ENCODE results near the gene SLC29A2. TPM values are rescaled to one million over a fixed set of nuclear protein-coding genes. Genes with fewer than 3 reads are reported as not detected.

The SLC29A2 gene
- total RNA-seq, 4 donors from 2014 or later = 1.5 to 5.4 (median 2.4) TPM

GRCh38 chr11:66368484-66368883, 3.1 kb downstream of the SLC29A2 start:
- no peak overlapping the region for H3K4me3 ChIP-seq
- H3K4me1 ChIP-seq = peaks cover 0 to 21% (median 7%) of the 10 kb centered on the region in 4 donors
- 81 to 88% methylated on average over 6 of the region's 6 CpGs for WGBS, 2 donors
- H3K36me3 ChIP-seq = no peaks in the 10 kb centered on the region
- peaks cover 0 to 47% of the 10 kb centered on the region in 2 donors for H3K27me3 ChIP-seq
- no peak overlapping the region for H3K27ac ChIP-seq
- no peak for DNase-seq (ENCODE audit: low spot score in 2 of 2)
- H3K9me3 ChIP-seq = no peaks in the 10 kb centered on the region
- no peak for TF ChIP-seq EP300 (IDR thresholded peaks at IDR 0.05)
- no peak for TF ChIP-seq CTCF (IDR thresholded peaks at IDR 0.05)
- no peak for TF ChIP-seq POLR2A (IDR thresholded peaks at IDR 0.05)

GRCh38 chr11:66367561-66368312, 3.8 kb downstream of the SLC29A2 start:
- peaks cover 0 to 19% (median 7%) of the 10 kb centered on the region in 4 donors for H3K4me1 ChIP-seq
- H3K27ac ChIP-seq = no peak overlapping the region
- H3K27me3 ChIP-seq = peaks cover 0 to 39% of the 10 kb centered on the region in 2 donors
- H3K36me3 ChIP-seq = no peaks in the 10 kb centered on the region
- no peak for DNase-seq (ENCODE audit: low spot score in 2 of 2)
- no peak overlapping the region for H3K4me3 ChIP-seq
- no peak for TF ChIP-seq CTCF (IDR thresholded peaks at IDR 0.05)
- H3K9me3 ChIP-seq = no peaks in the 10 kb centered on the region
- 90 to 92% methylated on average over 14 to 15 of the region's 15 CpGs for WGBS, 2 donors

GRCh38 chr11:66366844-66367477, 4.6 kb downstream of the SLC29A2 start:
- Histone ChIP-seq H3K4me1 (peaks cover 0 to 11% (median 5%) of the 10 kb centered on the region in 4 donors), H3K36me3 (peaks cover 0 to 2% (median 0%) of the 10 kb centered on the region in 3 donors), H3K27me3 (peaks cover 0 to 31% of the 10 kb centered on the region in 2 donors), H3K27ac (no peak overlapping the region), H3K4me3 (no peak overlapping the region), H3K9me3 (no peaks in the 10 kb centered on the region)
- no peak for DNase-seq (ENCODE audit: low spot score in 2 of 2)
- WGBS, 2 donors = 91 to 98% methylated on average over 8 of the region's 8 CpGs
- TF ChIP-seq EP300 (IDR thresholded peaks at IDR 0.05) = no peak
- TF ChIP-seq POLR2A (IDR thresholded peaks at IDR 0.05) = no peak
- no peak for TF ChIP-seq CTCF (IDR thresholded peaks at IDR 0.05)

- no peak overlapping the region for H3K4me3 ChIP-seq
- H3K4me1 ChIP-seq = peaks cover 0 to 2% (median under 1%) of the 10 kb centered on the region in 4 donors
- TF ChIP-seq CTCF (IDR thresholded peaks at IDR 0.05) (no peak), POLR2A (IDR thresholded peaks at IDR 0.05) (no peak), EP300 (IDR thresholded peaks at IDR 0.05) (no peak)
- DNase-seq (ENCODE audit: low spot score in 2 of 2) = no peak
- peaks cover 0 to 12% (median 0%) of the 10 kb centered on the region in 3 donors for H3K36me3 ChIP-seq
- WGBS, 2 donors = 62 to 66% methylated on average over 11 to 14 of the region's 14 CpGs
- peaks cover 0 to 21% of the 10 kb centered on the region in 2 donors for H3K27me3 ChIP-seq
- H3K9me3 ChIP-seq = no peaks in the 10 kb centered on the region
- H3K27ac ChIP-seq = no peak overlapping the region
These were observed 5.6 kb downstream of the SLC29A2 start for GRCh38 chr11:66365711-66366619.

Data from tibial nerve (tissue), 4 donors.